Measurements from ENCODE around the gene CCL20.
"Not testable (repeated sequence)": the region's sequence is repeated elsewhere in the genome, so short reads cannot be mapped to it uniquely, and the experiment has no call there.

CCL20 gene

GRCh38 chr2:227813562-227814353, at the start of gene CCL20:
Gene CCL20 (plus strand): TSS chr2:227813842. CDS start chr2:227813912, 70 bp downstream.
- no peak for DNase-seq (ENCODE audit: low spot score)

- no peak for DNase-seq (ENCODE audit: low spot score)
These were observed 47.8 kb upstream of the CCL20 start for GRCh38 chr2:227765788-227766372.

GRCh38 chr2:227766373-227766883, 47.2 kb upstream of the CCL20 start:
- DNase-seq (ENCODE audit: low spot score) = peak; percentile 89

- DNase-seq (ENCODE audit: low spot score) = no peak
These were observed 45.8 kb upstream of the CCL20 start for GRCh38 chr2:227767830-227768229.

DNA sequence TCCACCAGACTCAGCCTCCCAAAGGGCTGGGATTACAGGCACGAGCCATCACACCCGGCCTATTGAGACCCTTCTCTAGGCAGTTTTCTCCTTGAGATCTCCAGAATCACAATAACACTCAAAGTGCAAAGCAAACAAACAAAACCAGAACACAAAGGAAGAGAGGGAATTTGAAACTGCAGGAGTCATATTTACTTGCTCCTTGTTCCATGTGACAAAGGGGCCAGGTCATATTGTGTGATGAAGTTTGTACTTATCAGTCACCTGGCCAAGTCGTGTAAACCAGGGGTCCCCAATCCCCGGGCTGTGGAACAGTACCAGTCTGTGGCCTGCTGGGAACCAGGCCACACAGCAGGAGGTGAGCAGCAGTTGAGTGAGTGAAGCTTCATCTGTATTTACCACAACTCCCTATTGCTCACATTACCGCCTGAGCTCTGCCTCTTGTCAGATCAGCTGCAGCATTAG, 41.4 kb upstream of the CCL20 start:
- no peak for DNase-seq (ENCODE audit: low spot score)

- no peak for DNase-seq (ENCODE audit: low spot score)
These were observed 40.7 kb upstream of the CCL20 start for GRCh38 chr2:227772932-227773331.

DNA sequence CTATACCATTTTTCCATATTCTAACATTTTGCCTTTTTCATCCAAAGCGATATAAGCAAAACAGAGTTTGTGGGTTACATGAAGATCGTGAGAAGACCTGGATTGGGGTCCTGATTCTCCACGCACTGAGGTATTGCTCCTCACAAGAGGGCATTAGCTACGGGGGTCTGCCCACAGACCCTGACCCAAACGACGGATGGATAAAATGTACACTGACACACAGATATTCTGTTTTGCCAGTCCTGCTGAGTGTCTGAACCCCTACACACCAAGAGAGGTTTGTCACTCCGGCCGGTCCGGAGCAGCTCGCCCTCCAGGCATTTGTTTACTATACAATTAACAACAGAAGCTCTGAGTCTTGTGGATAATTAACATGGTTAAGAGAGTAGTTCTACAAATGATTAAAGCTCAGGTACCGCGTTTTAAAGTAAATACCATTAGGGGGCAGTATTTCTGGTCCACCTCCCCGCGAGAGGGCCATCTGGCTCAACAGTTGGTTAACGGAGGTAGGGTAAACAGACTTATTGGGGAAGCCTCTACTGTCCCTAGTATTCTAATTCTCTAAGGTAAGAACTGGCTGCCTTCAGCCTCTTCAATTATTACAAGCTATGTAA, 39.5 kb upstream of the CCL20 start:
- no peak for DNase-seq (ENCODE audit: low spot score)

GRCh38 chr2:227774895-227775842, 38.5 kb upstream of the CCL20 start:
- DNase-seq (ENCODE audit: low spot score) = no peak

- DNase-seq (ENCODE audit: low spot score) = no peak
These were observed 32.5 kb upstream of the CCL20 start for GRCh38 chr2:227780981-227781615.

- DNase-seq (ENCODE audit: low spot score) = no peak
These were observed 31.8 kb upstream of the CCL20 start for GRCh38 chr2:227781841-227782240.

GRCh38 chr2:227782804-227783203, 30.8 kb upstream of the CCL20 start:
- DNase-seq (ENCODE audit: low spot score) = no peak

GRCh38 chr2:227783404-227784138, 30.1 kb upstream of the CCL20 start:
- DNase-seq (ENCODE audit: low spot score) = no peak

DNA sequence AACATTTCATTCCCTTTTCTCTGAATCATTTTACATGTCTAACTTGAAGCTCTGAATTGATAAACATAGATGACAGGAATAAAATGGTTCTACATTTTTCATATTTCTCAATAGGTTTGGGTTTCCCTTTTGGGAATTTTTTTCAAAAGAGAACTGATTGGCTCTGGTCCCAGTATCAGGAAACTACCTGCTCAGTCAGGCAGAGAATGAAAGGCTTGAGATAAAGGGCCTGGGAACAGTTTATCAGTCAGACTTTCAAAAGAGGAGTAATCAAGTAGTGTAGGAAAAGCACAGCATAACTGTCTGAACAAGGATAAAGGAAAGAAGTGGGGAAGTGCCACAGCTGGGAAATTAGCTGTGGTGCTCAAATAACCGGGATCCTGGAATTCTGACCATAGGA, 28.3 kb upstream of the CCL20 start:
- DNase-seq (ENCODE audit: low spot score) = no peak

GRCh38 chr2:227788561-227789018, 25.1 kb upstream of the CCL20 start:
- no peak for DNase-seq (ENCODE audit: low spot score)

DNA sequence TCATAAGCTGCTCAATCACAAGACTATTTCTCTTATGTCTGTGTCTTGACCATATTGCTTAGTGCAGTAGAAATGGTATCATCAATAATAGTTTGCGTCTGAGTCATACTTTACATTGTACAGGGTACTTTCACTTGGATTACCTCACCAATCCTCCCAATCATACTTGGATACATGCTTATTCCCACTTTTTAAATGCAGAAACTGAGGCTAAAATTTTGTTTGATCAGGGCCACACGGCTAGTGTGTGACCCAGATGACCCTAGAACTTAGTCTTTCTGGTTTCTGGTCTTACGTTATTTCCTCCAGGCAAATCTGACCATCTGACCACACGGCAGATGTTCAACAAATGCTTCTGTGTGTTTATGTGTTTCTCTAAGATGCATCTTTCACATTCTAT, 23.8 kb upstream of the CCL20 start:
- no peak for DNase-seq (ENCODE audit: low spot score)

- DNase-seq (ENCODE audit: low spot score) = no peak
These were observed 20.4 kb upstream of the CCL20 start for GRCh38 chr2:227793148-227793712.

DNA sequence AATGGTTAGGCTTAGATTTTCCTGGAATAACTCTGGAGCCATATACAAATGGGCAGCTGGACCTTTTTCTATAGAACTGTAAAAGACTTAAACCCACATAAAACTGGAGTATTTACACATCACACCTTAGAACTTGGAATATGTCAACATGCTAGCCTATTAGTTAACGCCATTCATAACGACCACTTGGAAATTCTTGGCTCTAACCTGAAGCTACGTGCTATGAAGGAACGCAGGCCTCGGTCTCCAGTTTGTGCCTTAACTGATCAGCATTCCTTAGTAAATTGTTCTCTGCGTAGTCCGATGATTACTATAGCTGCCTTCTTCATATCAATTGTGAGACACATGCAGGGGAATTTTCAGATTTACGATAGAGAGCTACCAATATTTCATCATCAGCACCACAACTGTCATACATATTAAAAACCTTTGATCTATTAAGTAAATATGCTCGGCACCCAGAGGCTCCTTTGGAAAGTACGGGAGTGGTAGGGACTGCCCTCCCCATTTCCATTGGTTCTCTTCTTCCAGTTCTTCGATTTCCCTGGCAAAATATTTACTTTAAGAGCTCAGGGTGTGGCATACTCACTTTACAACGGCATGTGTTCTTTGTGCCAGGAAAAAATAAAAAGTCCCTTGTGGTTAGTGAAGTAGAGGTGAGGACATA, 17.5 kb upstream of the CCL20 start:
- no peak for DNase-seq (ENCODE audit: low spot score)

GRCh38 chr2:227796768-227797167, 16.9 kb upstream of the CCL20 start:
- not testable (repeated sequence) for DNase-seq (ENCODE audit: low spot score)

- no peak for DNase-seq (ENCODE audit: low spot score)
These were observed 14.4 kb upstream of the CCL20 start for GRCh38 chr2:227799202-227799601.

- DNase-seq (ENCODE audit: low spot score) = no peak
These were observed 10.8 kb upstream of the CCL20 start for GRCh38 chr2:227802882-227803281.

Data from AG08396 (cell line).